HFF-Myc (cell line): Measurements from ENCODE around the gene FCER2.

ENCODE experiments used
- DNase-seq: peaks from one replicate; pipeline ENCODE4 v3.0.0-alpha.2; 2011; ENCODE audit warnings: low read depth; ENCODE audit errors: extremely low read depth
- H3K4me3 ChIP-seq: replicated peaks from 2 replicates; pipeline ENCODE4 v1.5.1; 2011; ENCODE audit warnings: low read depth, mild to moderate bottlenecking, control low read depth, low read length
- CTCF ChIP-seq: IDR thresholded peaks from 2 replicates; pipeline ENCODE4 v1.5.1; 2012; ENCODE audit warnings: mild to moderate bottlenecking, low read depth, low read length, control low read depth; ENCODE audit errors: missing control alignments

Gene FCER2

GRCh38 chr19:7685546-7686445, 16.1 kb downstream of the FCER2 start:
- TF ChIP-seq CTCF, result no peak
- DNase-seq, result no peak
- H3K4me3 ChIP-seq, result no peak overlapping the region

- DNase-seq, result no peak
- H3K4me3 ChIP-seq, result peak overlapping the region; percentile 98
- no peak for TF ChIP-seq CTCF
Observed at GRCh38 chr19:7682175-7682855, 19.6 kb downstream of the FCER2 start.

DNA sequence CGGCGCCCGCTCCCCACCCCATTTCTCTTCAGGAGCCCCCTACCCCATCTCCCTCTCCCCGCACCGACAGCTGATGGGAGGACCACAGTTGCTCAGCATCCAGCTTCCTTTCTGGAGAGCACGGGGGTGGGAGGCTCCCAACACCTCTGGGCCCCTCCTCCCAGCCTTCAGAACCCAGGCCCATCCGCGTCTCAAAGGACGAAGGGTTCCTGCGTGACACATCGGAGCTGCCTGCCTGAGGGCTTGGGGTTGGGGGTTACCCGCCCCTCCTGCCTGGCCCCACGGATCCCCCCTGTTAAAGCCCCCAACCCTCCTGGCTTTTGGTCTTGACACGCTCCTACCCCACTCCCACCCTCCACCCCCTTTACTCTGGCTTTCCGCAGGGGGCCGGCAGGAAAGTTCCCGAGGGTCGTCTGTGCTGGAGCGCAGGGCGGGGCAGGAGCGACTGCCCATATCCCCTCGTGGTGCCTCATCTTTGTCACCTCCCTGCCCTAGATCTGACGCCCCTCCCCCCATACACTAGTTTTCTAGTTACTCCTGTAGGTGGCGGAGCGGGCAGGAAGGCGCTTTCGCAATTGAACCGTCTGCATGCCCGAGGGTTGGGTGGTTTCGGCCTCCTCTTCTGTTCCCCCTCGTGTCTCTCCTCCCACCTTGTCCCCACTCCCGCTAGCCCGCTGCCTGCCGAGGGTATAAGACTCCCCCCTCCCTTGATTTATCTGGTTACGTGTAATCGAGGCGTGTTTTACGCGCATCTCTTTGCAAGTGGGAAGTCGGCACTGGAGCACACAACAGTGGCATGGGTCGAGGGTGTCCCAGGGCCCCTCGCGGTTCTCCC, 20.4 kb downstream of the FCER2 start:
- peak; percentile 54 for DNase-seq
- TF ChIP-seq CTCF, result peak; percentile 59
- peak overlapping the region; percentile 98 for H3K4me3 ChIP-seq

GRCh38 chr19:7680606-7681339, 21.2 kb downstream of the FCER2 start, which contains the start of gene TRAPPC5:
TSS of gene TRAPPC5 (plus strand) at chr19:7680833. CDS start at chr19:7682254, 1,421 bp downstream.
- peak within 1 kb of the TSS; percentile 98 for H3K4me3 ChIP-seq
- DNase-seq, result peak; percentile 30
- TF ChIP-seq CTCF, result peak; percentile 68

DNA sequence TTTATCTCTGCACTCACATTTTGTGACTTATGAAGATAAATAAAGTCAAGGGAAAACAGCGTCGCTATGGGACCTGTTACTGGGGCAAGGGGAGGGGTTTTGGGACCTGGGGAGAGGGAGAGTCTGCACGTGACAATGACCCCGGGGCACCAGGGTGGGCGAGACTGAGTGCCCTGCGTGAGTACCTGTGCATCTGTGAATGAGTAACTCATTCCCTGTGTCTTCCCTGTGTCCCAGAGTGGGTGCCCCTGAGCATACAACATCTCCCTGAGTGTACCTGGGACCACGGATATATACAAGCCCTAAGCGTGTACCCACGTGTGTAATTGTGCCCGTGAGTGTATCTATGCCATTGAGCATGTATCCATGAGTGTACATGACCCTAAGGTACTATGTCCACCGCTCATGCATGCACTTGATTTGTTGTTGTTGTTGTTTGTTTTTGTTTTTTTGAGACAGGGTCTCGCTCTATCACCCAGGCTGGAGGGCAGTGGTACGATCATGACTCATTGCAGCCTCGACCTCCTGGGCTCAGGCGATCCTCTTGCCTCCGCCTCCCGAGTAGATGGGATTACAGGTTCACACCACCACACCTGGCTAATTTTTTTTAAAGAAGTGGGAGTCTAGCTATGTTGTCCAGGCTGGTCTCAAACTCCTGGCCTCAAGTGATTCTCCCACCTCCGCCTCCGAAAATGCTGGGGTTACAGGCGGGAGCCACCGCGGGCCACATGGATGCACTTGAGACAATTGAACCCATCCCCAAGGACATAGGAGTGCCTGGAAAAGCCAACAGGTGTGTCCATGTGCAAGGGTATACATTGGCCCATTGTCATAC, 21.9 kb downstream of the FCER2 start:
- TF ChIP-seq CTCF, result no peak
- no peak for DNase-seq
- peak overlapping the region; percentile 98 for H3K4me3 ChIP-seq
